Ecto neural progenitor cell (in vitro differentiated cells): Measurements from ENCODE around the gene VTI1A.
"Not testable (repeated sequence)": the region's sequence is repeated elsewhere in the genome, so short reads cannot be mapped to it uniquely, and the experiment has no call there.

Source experiments
- DNase-seq: peaks from one replicate; pipeline ENCODE4 v3.0.0-alpha.2; 2018; ENCODE audit warnings: low spot score

VTI1A gene

DNA sequence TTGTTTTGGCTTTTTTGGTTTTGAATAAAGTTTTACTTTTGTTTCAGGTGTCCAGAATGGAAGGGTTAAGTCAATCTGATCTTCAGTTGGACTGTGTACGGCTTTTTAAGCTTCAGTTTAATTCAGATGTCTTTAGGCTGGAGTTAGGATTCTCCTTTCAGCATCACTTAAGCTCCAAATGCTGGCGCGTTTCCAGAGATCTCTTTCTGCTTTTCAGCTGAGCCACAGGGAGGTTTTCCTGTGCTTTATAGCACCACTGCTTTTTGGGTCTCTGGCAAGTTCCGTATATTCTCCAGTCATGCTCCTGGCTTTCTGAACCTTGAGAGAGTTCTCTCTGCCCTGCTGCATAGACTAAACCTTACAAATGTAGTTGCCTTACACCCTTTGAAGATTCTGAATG, 60.0 kb downstream of the VTI1A start:
- no peak for DNase-seq

GRCh38 chr10:112507988-112508387, 61.0 kb downstream of the VTI1A start:
- no peak for DNase-seq

- DNase-seq, result no peak
Measured at GRCh38 chr10:112509558-112510291, 62.7 kb downstream of the VTI1A start.

- no peak for DNase-seq
Measured at GRCh38 chr10:112510384-112510783, 63.4 kb downstream of the VTI1A start.

DNA sequence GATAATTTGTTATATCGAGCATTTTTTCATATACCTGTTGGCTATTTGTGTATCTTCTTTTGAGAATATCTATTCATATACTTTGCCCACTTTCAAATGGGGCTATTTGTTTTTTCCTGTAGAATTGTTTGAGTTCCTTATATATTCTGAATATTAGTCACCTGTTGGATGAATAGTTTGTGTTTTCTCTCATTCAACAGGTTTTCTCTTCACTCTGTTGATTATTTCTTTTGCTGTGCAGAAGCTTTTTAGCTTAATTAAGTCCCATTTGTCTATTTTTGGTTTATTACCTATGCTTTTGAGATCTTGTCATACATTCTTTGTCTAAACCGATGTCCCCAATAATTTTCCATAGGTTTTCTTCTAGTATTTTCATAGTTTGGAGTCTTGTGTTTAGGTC, 65.3 kb downstream of the VTI1A start:
- no peak for DNase-seq

DNA sequence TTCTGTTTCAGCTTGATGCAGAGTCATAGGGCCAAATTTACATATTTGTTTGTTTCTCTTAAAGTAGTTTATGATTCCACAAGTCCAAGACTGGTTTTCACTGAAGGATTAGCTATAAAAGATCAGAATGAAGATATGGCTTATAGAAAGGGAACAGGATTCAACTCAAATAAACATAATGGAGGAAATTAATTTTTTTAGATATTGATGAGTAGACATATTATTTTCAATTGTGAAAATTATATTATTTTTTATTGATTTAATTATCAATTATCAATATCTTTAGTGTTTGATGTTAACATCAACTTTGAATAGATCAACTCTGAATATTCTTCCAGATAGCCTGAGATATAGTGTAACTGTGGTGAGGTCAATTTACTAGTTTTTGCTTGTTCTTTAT, 68.1 kb downstream of the VTI1A start:
- DNase-seq, result no peak

GRCh38 chr10:112515852-112516251, 68.8 kb downstream of the VTI1A start:
- no peak for DNase-seq

- DNase-seq, result no peak
Measured at GRCh38 chr10:112517451-112517862, 70.4 kb downstream of the VTI1A start.

DNA sequence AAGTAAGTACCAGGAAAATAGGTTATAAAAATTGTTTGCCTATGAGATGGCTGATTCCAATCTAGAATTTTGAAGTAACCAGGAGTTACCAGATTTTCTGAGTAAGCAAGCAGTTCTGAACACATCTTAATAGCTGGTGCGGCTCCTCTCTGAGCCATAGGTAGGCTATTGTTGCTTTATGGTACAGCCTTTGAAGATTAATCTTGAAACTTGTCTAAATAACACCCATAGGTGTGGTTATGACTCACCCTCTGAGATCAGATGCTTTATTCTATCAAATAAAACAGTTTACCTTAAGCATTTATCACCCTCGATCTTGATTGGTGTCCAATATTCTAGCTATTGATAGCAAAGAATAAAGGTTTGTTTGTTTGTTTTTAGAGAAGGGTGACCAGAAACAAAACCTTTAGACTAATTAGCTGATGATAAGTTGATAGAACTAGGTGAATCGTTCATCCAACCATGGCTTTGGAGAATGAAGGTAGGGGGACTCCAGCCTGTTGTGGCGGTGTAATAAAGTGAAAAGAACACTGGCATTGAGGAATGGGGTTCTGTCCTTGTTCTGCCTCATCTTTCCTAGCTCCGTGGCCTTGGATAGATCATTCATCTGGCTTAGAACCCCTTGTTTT, 72.2 kb downstream of the VTI1A start:
- no peak for DNase-seq

DNA sequence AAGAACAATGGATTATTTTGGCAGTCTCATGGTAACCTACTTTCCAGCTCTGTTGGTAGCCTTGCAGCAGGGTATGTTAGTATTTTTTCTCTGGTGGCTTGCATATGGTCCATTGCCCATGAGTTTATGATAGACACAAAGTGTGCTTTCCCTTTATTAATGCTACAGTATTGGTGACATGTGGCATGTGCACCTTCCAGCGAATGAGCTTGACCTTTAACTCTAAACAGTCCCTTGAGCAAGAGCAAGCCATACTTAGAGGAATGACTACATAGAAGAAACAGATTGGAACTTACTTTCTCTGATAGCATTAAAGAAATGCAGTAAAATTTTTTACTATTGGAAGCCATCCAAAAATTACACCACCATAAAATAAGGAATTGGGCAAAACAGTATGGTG, 73.9 kb downstream of the VTI1A start:
- no peak for DNase-seq

GRCh38 chr10:112524641-112525040, 77.6 kb downstream of the VTI1A start:
- no peak for DNase-seq

- no peak for DNase-seq
Measured at GRCh38 chr10:112525200-112525599, 78.2 kb downstream of the VTI1A start.

DNA sequence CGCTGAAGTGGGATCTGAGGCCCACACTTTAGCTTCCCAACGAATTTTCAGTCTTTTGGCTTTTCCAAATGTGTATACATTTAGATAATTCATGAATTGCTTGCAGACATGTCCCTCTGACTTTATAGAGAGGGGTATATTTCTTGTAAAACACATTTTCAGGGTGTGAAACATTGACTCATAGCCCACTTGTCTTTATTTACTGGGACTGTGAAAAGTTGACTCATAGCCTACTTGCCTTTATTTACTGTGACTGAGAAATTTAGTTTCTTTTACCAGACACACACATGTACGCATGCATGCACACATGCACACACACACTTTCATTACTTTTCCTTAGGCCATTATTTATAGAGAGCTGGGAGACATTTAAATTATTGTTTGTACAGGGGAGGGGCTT, 79.1 kb downstream of the VTI1A start:
- no peak for DNase-seq

GRCh38 chr10:112526906-112527305, 79.9 kb downstream of the VTI1A start:
- peak; percentile 72 for DNase-seq

DNA sequence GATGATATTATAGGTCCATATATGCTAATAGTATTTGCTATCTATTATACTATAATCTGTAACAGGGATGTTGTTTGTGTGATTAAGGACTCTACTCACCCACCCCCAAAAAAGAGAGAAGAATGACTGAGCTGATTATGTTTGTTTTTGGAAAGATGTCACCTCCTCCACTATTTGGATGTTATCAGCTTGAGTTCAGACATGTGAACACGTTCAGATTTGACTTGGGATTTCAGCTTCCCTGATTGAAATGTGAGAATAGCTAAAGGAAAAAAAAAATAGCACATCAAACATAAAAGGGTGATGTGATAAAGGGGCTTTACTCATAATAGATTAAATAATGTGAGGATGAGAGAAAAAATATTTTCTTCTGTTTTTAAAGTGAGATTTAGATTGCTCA, 81.2 kb downstream of the VTI1A start:
- no peak for DNase-seq

DNA sequence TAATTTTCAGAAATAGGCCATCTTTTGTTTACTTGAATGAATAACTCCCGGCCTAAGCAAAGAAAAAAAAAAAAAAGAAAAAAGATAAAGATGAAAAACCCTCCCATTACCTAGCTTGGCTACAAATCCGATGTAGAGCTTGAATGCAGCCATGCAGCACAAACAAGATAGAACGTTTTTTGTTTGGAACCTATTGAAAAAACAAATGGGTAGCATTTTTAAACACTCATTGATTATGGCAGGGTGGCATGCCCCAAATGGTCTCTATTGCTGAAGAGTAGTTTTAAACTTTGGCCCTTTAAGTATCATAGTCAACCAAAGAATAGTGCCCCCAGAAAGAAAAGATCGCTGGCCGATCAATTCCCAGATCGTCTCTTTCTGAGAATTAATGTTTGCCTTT, 84.4 kb downstream of the VTI1A start:
- DNase-seq, result no peak

GRCh38 chr10:112532189-112532588, 85.2 kb downstream of the VTI1A start:
- no peak for DNase-seq

DNA sequence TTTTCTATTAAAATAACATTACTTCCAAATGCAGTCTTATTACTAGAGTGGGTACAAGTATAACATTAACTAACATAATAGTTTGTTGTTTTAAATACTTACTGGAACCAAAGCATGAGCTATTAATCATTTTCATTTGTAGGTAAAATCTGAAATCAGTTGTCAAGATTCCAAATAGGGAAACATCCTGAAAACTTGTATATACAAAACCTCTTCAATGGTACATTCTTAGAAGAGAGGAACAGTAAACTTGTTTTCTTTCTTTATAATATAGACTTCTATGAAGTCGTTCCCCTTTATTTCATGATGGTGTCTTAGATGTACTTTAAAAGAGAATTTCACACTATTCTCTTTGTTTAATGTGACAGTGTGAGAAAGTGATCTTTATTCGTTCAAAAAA, 85.9 kb downstream of the VTI1A start:
- DNase-seq, result no peak

DNA sequence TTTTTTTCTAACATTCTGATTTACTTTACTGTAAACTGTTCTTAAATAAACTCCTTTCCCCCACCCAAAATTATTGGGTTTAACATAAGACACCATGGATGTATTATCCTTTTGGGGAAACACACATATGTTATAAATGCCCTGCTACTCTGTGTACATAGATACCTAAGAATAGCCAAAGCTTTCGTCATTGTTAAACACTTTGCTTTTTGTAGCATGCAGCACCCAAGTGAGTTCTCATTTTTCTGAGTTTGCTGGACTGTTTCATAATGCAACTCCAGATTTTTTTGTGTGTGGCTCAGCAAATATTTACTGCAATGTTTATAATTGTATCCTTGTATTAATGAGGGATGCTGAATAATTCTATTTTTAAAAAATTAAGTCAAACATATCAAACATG, 86.9 kb downstream of the VTI1A start:
- no peak for DNase-seq

DNA sequence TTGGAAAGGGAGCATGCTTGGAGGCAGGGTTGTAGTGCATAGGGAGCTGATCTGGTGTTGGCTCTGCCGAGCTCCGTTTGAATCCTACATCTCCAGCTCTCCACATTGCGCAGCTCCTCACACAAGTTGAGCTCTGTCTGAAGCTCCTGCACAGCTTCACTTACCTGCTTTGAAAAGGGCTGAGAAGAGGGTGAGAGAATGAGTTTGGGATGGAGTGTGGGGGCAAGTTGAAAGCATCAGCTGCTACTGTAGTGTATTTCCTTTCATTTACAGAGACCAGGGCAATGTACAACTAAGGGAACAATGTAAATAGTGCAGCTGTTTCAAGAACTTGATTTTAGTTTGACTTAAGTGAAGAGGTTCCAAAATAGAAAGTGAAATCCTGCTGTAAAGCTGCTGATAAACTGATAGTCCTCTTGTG, 88.5 kb downstream of the VTI1A start:
- no peak for DNase-seq

DNA sequence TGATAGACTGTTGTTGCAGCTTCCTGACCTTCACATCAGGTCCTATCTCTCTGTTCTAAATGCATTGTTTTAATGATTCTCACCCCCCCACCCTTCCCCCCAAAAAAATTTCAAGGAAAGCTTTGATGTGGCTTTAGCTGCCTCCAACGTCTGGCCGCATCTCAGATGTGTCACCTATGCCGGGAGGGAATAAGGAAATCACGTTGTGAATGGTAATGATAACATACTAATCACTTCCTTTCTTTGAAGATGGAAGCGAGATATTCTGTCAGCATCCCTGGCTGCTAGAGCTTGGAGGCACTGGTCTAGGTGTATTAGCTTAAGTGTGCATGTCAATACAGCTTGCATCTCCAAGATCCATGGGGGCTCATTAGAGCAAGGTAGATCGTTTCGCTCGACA, 89.6 kb downstream of the VTI1A start:
- DNase-seq, result no peak

DNA sequence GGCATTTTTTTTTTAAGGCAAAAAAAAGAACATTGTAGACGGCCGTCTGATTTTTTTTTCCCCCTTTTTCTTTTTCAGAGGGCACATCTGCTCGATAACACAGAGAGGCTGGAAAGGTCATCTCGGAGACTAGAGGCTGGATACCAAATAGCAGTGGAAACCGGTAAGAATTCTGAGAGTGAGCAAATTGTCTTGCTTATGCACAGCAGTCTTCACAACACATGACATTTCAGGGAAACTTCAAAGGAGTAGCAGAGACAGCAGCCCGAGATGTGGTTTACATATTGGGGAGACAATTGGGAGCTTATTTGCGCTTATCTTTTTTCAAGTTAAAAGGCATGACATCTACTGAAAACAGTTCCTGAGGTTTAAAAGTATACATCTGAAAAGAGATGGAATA, 91.2 kb downstream of the VTI1A start:
- DNase-seq, result no peak

- DNase-seq, result no peak
Measured at GRCh38 chr10:112539340-112539739, 92.3 kb downstream of the VTI1A start.

DNA sequence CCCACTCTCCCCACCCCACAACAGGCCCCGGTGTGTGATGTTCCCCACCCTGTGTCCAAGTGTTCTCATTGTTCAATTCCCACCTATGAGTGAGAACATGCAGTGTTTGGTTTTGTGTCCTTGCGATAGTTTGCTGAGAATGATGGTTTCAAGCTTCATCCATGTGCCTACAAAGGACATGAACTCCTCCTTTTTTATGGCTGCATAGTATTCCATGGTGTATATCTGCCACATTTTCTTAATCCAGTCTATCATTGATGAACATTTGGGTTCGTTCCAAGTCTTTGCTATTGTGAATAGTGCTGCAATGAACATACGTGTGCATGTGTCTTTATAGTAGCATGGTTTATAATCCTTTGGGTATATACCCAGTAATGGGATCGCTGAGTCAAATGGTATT, 95.8 kb downstream of the VTI1A start:
- not testable (repeated sequence) for DNase-seq
